Thymus (tissue), 11 donors: ENCODE measurements around the gene GAREM1. TPM values are rescaled to one million over a fixed set of nuclear protein-coding genes. Genes with fewer than 3 reads are reported as not detected.

Experiments used
- DNase-seq, 9 donors: peaks; one replicate each; pipeline ENCODE4 v3.0.0-alpha.2; 2013; ENCODE audit warnings: low spot score in 9 of 9, low read depth in 6 of 9, missing footprints in 1 of 9
- H3K27ac ChIP-seq, 2 donors: one replicate each; pipeline ENCODE4 v1.5.1; 2013; ENCODE audit warnings: control low read depth in 1 of 2, low read depth in 1 of 2, low read length in 1 of 2, mild to moderate bottlenecking in 1 of 2, moderate library complexity in 1 of 2
- H3K27me3 ChIP-seq, 2 donors: one replicate each; pipeline ENCODE4 v1.5.1; 2013; ENCODE audit warnings: low read length in 1 of 2; ENCODE audit not compliant: control insufficient read depth in 2 of 2, insufficient read depth in 1 of 2
- H3K36me3 ChIP-seq, 2 donors: one replicate each; pipeline ENCODE4 v1.5.1; 2013; ENCODE audit warnings: low read length in 1 of 2, mild to moderate bottlenecking in 1 of 2, moderate library complexity in 1 of 2; ENCODE audit not compliant: control insufficient read depth in 2 of 2, insufficient read depth in 2 of 2
- H3K4me1 ChIP-seq, 2 donors: one replicate each; pipeline ENCODE4 v1.5.1; 2013; ENCODE audit warnings: low read length in 2 of 2; ENCODE audit not compliant: control insufficient read depth in 2 of 2, insufficient read depth in 2 of 2
- H3K4me3 ChIP-seq, 2 donors: one replicate each; pipeline ENCODE4 v1.5.1; 2013; ENCODE audit warnings: low read length in 2 of 2, control low read depth in 1 of 2, mild to moderate bottlenecking in 1 of 2
- H3K9me3 ChIP-seq, 2 donors: one replicate each; pipeline ENCODE4 v1.5.1; 2013; ENCODE audit warnings: low read length in 1 of 2, mild to moderate bottlenecking in 1 of 2; ENCODE audit not compliant: control insufficient read depth in 2 of 2, insufficient read depth in 1 of 2
- WGBS: extraction: QIAGEN DNeasy Blood & Tissue Kit; methylation state at CpG from one replicate; pipeline ENCODE4 v1.1.7; 2013; 5-methylcytosine and 5-hydroxymethylcytosine counted together
- polyA plus RNA-seq: library from polyadenylated mRNA; stranded (reverse); fragments of 200-250 nt; gene quantifications from one replicate; pipeline ENCODE4 v1.2.3, GENCODE V29; 2013
- total RNA-seq: library from RNA; stranded (reverse); fragments of 120-200 nt; gene quantifications from one replicate; pipeline ENCODE4 v1.2.4, GENCODE V29; 2013
- donor health status: healthy.

Gene GAREM1
- total and polyA plus RNA-seq, 2 donors: 0.57 to 1.5 TPM

DNA sequence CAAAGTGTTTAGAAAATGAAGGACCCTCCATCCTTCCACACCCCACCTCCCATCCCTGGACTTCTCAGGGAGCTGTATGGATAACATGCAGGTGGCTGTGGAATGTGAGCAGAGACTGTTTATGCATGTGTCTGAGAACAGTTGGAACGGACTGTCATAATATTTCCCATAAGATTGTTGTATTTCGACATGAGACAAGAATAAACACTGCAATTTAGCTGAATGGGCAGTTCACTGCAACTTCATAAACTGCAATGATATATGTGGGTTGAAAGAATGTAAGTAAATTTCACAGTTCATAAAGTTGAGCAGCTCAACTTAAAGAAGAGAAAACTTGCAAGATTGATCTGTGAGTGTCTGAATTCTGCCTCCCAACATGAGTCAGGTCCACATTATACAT is 206.3 kb downstream of the GAREM1 start:
- H3K4me1 ChIP-seq: no peaks in the 10 kb centered on the region
- H3K36me3 ChIP-seq: no peaks in the 10 kb centered on the region
- no peaks in the 10 kb centered on the region for H3K9me3 ChIP-seq
- H3K27ac ChIP-seq: no peak overlapping the region
- 93% methylated on average over 2 of the region's 2 CpGs for WGBS
- H3K27me3 ChIP-seq: no peaks in the 10 kb centered on the region
- no peak overlapping the region for H3K4me3 ChIP-seq
- DNase-seq: no peak

DNA sequence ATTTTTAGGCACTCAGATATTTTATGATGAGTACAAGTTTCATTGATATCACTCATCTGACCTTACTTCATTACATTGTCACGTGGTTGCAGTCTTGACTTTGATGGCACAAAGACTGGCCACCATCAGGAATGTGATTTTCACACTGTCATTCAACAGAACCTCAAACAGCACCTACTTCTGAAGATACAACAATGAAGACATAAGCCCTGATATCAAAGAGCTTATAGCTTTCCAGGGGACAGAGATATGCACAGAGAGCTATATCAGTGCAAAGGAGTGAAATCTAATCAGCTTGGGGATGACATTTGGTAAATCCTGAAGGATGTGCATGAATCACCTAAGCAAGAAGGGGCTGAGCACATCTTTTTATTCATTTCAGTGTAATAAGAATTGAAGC is 208.6 kb downstream of the GAREM1 start:
- no peak overlapping the region for H3K4me3 ChIP-seq
- H3K36me3 ChIP-seq: no peaks in the 10 kb centered on the region
- 76% methylated on average over 1 of the region's 1 CpG for WGBS
- DNase-seq: no peak
- H3K4me1 ChIP-seq: no peaks in the 10 kb centered on the region
- H3K9me3 ChIP-seq: no peaks in the 10 kb centered on the region
- H3K27ac ChIP-seq: no peak overlapping the region
- no peaks in the 10 kb centered on the region for H3K27me3 ChIP-seq

DNA sequence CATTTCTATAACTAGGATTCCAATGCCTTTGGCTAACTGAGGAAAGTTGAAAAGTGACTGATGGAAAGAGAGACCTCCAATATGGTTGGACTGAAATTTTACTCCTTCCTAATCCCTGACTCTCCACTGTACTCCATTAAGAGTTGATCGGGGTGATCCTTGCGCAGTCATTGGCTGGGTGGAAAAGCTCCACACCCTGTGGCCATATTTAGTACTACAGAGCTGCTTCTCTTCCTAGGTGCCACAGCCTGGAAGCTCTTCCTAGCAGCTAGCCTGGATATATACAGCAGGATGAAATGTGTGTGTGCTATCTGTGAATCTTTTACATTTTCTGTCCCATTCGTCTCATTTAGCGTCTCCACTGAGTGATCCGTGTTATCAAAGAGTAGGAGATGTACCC is 209.7 kb downstream of the GAREM1 start:
- Histone ChIP-seq H3K36me3 (no peaks in the 10 kb centered on the region), H3K4me1 (no peaks in the 10 kb centered on the region), H3K4me3 (no peak overlapping the region), H3K27me3 (no peaks in the 10 kb centered on the region), H3K27ac (no peak overlapping the region), H3K9me3 (no peaks in the 10 kb centered on the region)
- no peak for DNase-seq
- 96% methylated on average over 5 of the region's 5 CpGs for WGBS

DNA sequence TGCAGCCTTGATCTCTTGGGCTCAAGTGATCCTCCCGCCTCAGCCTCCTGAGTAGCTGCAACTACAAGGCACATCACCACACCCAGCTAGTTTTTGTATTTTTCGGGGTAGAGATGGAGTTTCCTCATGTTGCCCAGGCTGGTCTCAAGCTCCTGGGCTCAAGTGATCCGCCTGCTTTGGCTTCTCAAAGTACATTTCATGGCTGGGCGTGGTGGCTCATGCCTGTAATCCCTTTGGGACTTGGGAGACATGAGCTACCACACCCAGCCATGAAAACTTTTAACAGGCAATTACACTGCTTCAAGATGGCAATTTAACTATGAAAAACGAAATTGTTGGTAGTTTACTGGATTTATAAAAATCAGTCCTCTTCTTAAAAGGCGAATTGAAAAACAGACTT is 211.1 kb downstream of the GAREM1 start:
- WGBS: 92% methylated on average over 6 of the region's 6 CpGs
- Histone ChIP-seq H3K4me3 (no peak overlapping the region), H3K4me1 (no peaks in the 10 kb centered on the region)

DNA sequence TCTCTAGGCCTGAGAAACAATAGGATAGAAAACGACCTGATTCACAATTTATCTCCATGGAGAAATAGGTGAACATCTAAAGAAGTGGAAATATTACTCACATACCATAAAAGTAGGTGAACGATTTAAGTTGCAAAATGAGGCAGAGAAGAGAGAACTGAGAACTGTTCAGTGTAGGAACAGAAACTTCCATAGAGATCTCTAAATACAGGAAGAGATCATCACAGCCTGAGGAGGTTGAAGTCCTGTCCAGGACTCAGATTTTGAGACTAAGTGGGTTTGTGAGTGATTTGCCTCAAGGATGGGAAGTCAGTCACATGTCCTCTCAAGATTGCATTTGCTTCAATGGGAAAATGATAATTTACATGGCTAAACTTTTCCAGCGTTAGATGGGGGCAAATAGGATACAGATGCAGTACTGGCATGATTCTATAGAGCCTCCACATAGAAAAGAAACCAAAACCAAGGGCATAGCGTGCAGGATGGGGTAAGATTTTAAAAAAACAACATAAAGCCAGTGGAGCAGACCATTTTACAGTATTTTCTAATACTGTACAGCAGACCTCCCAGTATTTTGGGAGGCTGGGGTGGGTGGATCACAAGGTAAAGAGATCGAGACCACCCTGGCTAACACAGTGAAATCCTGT is 212.0 kb downstream of the GAREM1 start:
- DNase-seq: no peak
- no peaks in the 10 kb centered on the region for H3K4me1 ChIP-seq
- WGBS: 86% methylated on average over 5 of the region's 5 CpGs
- no peaks in the 10 kb centered on the region for H3K27me3 ChIP-seq
- H3K27ac ChIP-seq: no peak overlapping the region
- no peaks in the 10 kb centered on the region for H3K9me3 ChIP-seq
- no peaks in the 10 kb centered on the region for H3K36me3 ChIP-seq
- H3K4me3 ChIP-seq: no peak overlapping the region

More for the DNA sequence above, 211.1 kb downstream of the GAREM1 start:
- no peaks in the 10 kb centered on the region for H3K9me3 ChIP-seq
- peak overlapping the region in 1 of 2 donors; percentile 31 for H3K27ac ChIP-seq
- H3K27me3 ChIP-seq: no peaks in the 10 kb centered on the region
- no peaks in the 10 kb centered on the region for H3K36me3 ChIP-seq
- DNase-seq: no peak

DNA sequence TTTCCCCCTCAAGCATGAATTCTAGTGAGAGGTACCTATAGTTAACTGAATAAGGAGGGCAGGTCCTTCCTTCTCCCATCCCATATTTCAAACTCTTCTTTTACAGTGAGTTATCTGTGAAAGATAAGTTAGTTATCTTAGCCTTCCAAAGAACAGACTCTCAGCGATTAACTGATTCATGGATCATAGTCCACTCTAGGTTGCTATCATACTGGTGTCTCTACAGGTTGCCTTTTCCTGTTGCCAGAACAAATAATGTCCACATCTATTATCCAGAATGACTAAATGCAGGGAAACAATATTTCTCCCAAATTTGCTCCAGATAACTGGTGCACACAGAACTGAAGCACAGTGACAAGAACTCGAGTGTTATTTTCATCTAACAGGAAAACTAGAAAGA is 212.5 kb downstream of the GAREM1 start:
- no peaks in the 10 kb centered on the region for H3K27me3 ChIP-seq
- H3K4me1 ChIP-seq: no peaks in the 10 kb centered on the region
- no peaks in the 10 kb centered on the region for H3K9me3 ChIP-seq
- no peak overlapping the region for H3K27ac ChIP-seq
- H3K36me3 ChIP-seq: no peaks in the 10 kb centered on the region
- H3K4me3 ChIP-seq: no peak overlapping the region
- no peak for DNase-seq
- WGBS: 90% methylated on average over 2 of the region's 2 CpGs

DNA sequence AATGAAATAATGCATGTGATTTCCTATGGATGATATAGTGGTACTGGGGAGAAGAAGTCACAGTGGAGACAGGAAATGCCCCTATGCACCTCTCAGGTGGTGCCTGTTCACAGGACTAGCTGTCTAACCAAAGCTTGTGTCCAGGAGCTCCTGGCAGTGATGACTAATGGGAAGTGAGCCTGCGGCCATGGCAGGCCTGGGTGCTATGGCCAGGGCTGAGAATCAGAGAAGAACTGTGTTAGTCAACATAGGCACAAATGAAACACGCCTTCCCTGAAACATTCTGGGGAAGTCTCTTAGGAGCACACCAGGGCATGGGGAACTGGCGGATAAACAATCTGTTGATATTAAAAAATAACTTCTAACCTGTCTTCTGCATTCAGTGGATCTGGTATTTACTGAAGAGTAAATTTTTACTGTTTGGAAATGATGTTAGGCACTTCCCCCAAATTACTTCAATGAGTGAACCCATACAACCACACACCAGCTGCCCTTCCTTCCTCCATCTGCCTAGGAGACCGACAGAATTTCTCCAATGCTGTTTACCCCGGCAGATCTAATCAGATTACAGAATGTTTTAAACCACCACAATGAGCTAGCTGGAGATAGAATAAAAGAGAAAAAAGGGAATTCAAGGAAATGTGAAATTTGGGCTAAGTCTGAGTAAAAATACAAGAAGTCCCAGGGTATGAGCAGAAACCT is 213.4 kb downstream of the GAREM1 start:
- no peaks in the 10 kb centered on the region for H3K9me3 ChIP-seq
- DNase-seq: no peak
- H3K4me1 ChIP-seq: no peaks in the 10 kb centered on the region
- H3K4me3 ChIP-seq: no peak overlapping the region
- 22% methylated on average over 5 of the region's 5 CpGs for WGBS
- H3K27ac ChIP-seq: no peak overlapping the region
- no peaks in the 10 kb centered on the region for H3K36me3 ChIP-seq
- no peaks in the 10 kb centered on the region for H3K27me3 ChIP-seq

DNA sequence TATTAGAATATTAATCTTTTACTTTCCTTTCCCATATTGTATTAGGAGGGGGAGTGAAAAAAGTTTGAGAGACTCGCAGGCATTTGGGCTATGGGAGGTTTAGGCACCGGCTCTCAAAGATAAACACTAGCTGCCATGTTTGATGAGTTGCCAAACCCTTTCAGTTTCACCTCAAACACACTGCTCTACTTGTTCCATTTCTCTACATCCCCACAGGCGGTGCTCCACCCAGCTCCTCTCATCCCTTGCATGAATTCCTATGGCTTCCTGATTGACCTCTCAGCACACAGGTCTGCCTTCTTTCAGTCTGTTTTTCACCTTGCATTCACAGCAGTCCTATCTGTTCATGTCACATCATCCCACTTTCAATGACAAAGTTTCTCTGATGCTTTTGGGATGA is 215.1 kb downstream of the GAREM1 start:
- Histone ChIP-seq H3K9me3 (no peaks in the 10 kb centered on the region), H3K4me1 (no peaks in the 10 kb centered on the region), H3K27ac (no peak overlapping the region), H3K4me3 (no peak overlapping the region), H3K36me3 (no peaks in the 10 kb centered on the region), H3K27me3 (no peaks in the 10 kb centered on the region)
- DNase-seq: no peak
- 94% methylated on average over 3 of the region's 3 CpGs for WGBS

DNA sequence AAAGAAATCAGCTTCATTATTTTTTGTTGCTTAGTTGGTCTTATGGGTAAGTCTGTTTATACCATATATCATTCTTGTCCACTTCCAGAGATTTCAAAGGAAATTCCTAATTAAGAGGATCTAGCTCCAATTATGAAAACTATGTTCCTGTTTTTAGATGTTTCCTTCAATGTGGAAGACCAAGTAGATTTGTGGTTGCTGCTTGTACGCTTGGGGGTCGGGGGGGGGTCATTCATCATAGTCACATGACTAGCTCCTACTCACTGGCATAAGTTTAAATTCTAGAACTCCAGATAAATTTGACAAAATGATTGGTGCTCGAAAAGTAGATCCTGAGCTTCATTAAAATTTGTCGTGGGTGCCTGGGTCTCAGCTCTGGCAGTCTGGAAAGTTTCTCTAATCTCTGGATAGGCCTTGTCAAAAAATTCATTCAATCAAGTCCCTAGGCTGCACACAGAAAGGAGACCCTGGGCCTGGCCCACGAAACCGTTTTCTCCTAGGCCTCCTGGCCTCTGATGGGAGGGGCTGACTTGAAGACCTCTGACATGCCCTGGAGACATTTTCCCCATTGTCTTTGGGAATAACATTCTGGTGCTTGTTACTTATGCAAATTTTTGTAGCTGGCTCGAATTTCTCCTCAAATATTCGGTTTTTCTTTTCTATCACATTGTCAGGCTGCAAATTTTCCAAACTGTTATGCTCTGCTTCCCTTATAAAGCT is 218.4 kb downstream of the GAREM1 start:
- Histone ChIP-seq H3K4me3 (no peak overlapping the region), H3K36me3 (no peaks in the 10 kb centered on the region), H3K27ac (no peak overlapping the region), H3K27me3 (no peaks in the 10 kb centered on the region), H3K9me3 (no peaks in the 10 kb centered on the region), H3K4me1 (no peaks in the 10 kb centered on the region)
- DNase-seq: no peak
- 66% methylated on average over 8 of the region's 8 CpGs for WGBS
